ENCODE results near the gene MATK.

Gene MATK

GRCh38 chr19:3746371-3747056 lies 39.7 kb downstream of the MATK start:
- no peak for DNase-seq

DNA sequence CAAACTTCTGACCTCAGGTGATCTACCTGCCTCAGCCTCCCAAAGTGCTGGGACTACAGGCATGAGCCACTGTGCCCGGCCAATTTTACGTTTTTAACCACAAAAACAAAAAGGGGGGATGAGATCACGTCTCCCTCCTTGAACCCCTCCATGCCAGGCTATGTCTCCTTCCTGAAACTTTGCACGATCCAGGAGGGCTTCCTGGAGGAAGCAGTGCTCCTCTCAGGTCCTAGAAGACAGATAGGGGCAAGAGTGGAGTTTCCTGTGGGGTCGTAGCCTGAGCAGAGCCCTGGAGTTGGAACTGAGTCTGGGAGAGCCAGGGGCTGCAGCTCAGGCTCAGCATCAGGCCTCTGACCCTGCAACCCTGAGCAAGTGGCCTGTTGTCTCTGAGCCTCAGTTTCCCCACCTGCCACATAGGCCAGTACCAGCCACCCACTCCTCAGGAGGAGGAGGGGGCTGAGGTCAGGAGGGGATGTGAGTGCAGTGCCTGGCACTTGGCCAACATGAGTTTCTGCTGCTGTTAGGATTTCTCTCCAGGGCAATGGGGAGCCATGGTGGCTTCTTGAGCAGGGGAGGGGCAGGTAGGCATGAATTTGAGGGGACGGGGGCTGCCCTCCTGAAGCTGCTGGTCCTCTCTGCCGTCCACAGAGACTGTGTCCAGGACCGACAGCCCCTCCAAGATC lies 40.7 kb downstream of the MATK start:
- DNase-seq, result no peak

DNA sequence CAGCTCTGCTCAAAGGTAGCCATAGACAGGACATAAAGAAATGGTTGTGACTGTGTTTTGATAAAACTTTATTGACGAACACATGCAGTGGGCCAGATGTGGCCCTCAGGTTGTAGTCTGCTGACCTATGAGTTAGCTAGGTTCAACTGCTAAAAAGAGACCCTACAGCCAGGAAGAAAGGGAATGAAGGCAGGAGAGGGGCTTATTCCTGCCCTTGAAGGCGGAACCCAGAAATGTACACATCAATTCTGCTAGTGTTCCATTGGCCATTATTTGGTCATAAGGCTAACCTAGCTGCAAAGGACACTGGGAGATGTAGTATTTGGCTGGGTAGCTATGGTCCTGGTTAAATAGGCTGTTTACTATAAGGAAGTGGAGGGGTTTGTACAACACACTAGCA lies 42.7 kb downstream of the MATK start:
- DNase-seq, result no peak

DNA sequence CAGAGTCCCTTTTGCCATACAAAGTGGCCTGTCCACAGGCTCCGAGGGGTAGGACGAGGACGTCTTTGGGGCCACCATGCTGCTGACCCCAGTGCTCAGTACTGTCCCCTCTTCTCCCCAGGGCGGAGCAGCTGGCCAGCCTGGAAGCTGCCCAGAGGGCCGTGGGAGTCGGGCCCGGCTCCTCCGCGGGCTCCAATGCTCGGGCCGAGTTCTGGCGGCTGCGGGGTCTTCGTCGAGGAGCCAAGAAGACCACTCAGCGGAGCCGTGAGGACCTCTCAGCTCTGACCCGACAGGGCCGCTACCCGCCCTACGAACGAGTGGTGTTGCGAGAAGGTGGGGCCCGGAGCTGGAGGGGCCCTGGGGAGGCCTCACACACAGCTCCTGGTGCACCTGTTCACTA lies 45.8 kb downstream of the MATK start:
- no peak for DNase-seq

DNA sequence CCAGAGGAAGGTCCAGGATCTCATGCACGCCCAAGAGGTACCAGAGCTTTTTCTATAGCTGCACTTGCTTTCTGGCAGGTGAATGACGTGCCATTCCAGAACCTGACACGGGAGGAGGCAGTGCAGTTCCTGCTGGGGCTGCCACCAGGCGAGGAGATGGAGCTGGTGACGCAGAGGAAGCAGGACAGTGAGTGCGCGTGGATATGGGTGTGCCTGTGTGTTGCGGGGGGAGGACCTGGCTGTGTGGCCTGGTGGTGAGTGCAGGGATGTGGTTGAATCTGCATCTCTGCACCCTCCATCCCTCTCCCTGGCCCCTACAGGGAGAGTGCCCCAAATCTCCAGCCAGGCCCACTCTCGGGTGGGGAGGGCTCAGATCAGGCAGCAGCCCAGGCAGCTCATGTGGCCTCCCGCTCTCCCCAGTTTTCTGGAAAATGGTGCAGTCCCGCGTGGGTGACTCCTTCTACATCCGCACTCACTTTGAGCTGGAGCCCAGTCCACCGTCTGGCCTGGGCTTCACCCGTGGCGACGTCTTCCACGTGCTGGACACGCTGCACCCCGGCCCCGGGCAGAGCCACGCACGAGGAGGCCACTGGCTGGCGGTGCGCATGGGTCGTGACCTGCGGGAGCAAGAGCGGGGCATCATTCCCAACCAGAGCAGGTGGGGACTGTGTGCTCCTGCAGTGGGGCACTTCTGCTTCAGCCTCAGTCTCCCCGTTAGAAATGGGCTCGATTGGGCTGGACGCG lies 47.5 kb downstream of the MATK start:
- no peak for DNase-seq

- DNase-seq, result no peak
Measured at GRCh38 chr19:3737487-3738205, 48.5 kb downstream of the MATK start.

DNA sequence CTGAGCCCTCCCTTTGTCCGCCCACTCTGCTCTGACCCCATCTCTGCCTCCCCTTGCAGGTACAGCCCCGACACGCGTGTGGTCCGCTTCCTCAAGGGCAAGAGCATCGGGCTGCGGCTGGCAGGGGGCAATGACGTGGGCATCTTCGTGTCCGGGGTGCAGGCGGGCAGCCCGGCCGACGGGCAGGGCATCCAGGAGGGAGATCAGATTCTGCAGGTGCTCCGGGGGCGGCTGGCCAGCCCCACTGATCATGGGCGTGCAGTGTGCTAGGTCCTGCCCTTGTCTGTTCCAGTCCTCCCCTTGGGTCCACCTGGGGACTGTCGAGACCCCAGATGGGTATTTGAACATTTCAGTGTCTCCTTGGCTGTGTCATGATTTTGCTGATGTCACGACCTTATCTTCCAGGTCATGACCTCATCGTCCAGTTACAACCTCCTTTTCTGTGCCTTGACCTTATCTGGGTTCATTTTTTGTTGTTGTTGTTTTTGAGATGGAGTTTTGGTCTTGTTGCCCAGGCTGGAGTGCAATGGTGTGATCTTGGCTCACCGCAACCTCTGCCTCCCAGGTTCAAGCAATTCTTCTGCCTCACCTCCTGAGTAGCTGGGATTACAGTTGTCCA lies 50.0 kb downstream of the MATK start:
- no peak for DNase-seq

- DNase-seq, result no peak
Measured at GRCh38 chr19:3734310-3734600, 51.9 kb downstream of the MATK start.

- DNase-seq, result no peak
Measured at GRCh38 chr19:3733549-3734309, 52.5 kb downstream of the MATK start.

GRCh38 chr19:3732108-3732507 lies 54.1 kb downstream of the MATK start:
- DNase-seq, result no peak

DNA sequence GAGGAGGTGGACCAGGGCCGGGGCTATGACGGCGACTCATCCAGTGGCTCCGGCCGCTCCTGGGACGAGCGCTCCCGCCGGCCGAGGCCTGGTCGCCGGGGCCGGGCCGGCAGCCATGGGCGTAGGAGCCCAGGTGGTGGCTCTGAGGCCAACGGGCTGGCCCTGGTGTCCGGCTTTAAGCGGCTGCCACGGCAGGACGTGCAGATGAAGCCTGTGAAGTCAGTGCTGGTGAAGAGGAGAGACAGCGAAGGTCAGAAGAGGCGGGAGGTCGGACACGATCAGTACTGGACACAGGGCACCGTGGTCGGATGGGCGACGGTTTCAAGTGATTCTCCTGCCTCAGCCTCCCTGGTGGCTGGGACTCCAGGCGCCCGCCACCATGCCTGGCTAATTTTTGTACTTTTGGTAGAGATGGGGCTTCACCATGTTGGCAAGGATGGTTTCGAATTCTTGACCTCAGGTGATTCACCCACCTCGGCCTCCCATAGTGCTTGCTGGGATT lies 55.7 kb downstream of the MATK start:
- DNase-seq, result no peak

All from activated T-cell treated with anti-CD3 and anti-CD28 coated beads for 4 hours (primary cell).